Measurements from ENCODE around the gene JMJD6. TPM values are rescaled to one million over a fixed set of nuclear protein-coding genes. Genes with fewer than 3 reads are reported as not detected.

Gene JMJD6
- total RNA-seq, 1 experiment from 2014 or later: 60.0 TPM

GRCh38 chr17:76683921-76684745 lies 42.3 kb downstream of the JMJD6 start:
- no peak overlapping the region for H3K4me3 ChIP-seq (ENCODE audit: low read depth in 2 of 2, low read length in 2 of 2)
- ATAC-seq (no peak), DNase-seq (ENCODE audit: low read depth, low spot score) (no peak)
- CTCF ChIA-PET: interaction anchor here (0.6 to 1.2 kb wide), 3 partner anchors 21 to 187 kb away, joined by 3 to 6 read pairs (median 5); no protein-coding TSS in a partner anchor
- BruUV-seq (replicated peaks): no TSS peak
- no peaks in the 10 kb centered on the region for H3K9me3 ChIP-seq (ENCODE audit: control insufficient read depth, insufficient read depth, low read depth, low read length)
- H3K4me1 ChIP-seq (ENCODE audit: control insufficient read depth, insufficient read depth, low read length): peaks cover 19% of the 10 kb centered on the region
- no peak overlapping the region for H3K27ac ChIP-seq (ENCODE audit: low read length)
- POLR2A ChIA-PET: interaction anchor here (0.5 kb wide), 1 partner anchor 403 kb away, joined by 3 read pairs; no protein-coding TSS in a partner anchor
- in situ Hi-C loops (cut with HindIII; ENCODE audit: low pct_unique_long_range_greater_than_20kb, low sequenced_read_pairs) (no loop called here), intact Hi-C loops (cut with micrococcal nuclease; ENCODE audit: unreplicated experiment) (no loop called here)
- H3K36me3 ChIP-seq (ENCODE audit: control insufficient read depth, insufficient read depth, low read length): no peaks in the 10 kb centered on the region
- TF ChIP-seq CTCF (IDR thresholded peaks at IDR 0.05): no peak
- TF ChIP-seq TCF7L2 (IDR thresholded peaks at IDR 0.05; ENCODE audit: low read depth, low read length): no peak
- no peak for TF ChIP-seq SIN3A (IDR thresholded peaks at IDR 0.05; ENCODE audit: borderline replicate concordance, insufficient read depth, low read depth, low read length)
- TF ChIP-seq REST (IDR thresholded peaks at IDR 0.05; ENCODE audit: insufficient read depth in 1 of 2, low read depth in 2 of 2, low read length in 1 of 2): no peak
- no peak for TF ChIP-seq POLR2AphosphoS5 (IDR thresholded peaks at IDR 0.05; ENCODE audit: low read depth, low read length)
- no peaks in the 10 kb centered on the region for H3K27me3 ChIP-seq (ENCODE audit: control insufficient read depth, insufficient read depth, low read length)

GRCh38 chr17:76683011-76683755 lies 43.2 kb downstream of the JMJD6 start:
- CTCF ChIA-PET: no interaction called here
- no peak for TF ChIP-seq CTCF (IDR thresholded peaks at IDR 0.05)
- TF ChIP-seq REST (IDR thresholded peaks at IDR 0.05; ENCODE audit: insufficient read depth in 1 of 2, low read depth in 2 of 2, low read length in 1 of 2): no peak
- TF ChIP-seq SIN3A (IDR thresholded peaks at IDR 0.05; ENCODE audit: borderline replicate concordance, insufficient read depth, low read depth, low read length): no peak
- no peak for TF ChIP-seq TCF7L2 (IDR thresholded peaks at IDR 0.05; ENCODE audit: low read depth, low read length)
- no peak for TF ChIP-seq POLR2AphosphoS5 (IDR thresholded peaks at IDR 0.05; ENCODE audit: low read depth, low read length)
- H3K27ac ChIP-seq (ENCODE audit: low read length): no peak overlapping the region
- ATAC-seq (no peak), DNase-seq (ENCODE audit: low read depth, low spot score) (no peak)
- no peak overlapping the region for H3K4me3 ChIP-seq (ENCODE audit: low read depth in 2 of 2, low read length in 2 of 2)
- no peaks in the 10 kb centered on the region for H3K27me3 ChIP-seq (ENCODE audit: control insufficient read depth, insufficient read depth, low read length)
- H3K4me1 ChIP-seq (ENCODE audit: control insufficient read depth, insufficient read depth, low read length): peaks cover 16% of the 10 kb centered on the region
- in situ Hi-C loops (cut with HindIII; ENCODE audit: low pct_unique_long_range_greater_than_20kb, low sequenced_read_pairs) (no loop called here), intact Hi-C loops (cut with micrococcal nuclease; ENCODE audit: unreplicated experiment) (no loop called here)
- no TSS peak for BruUV-seq (replicated peaks)
- POLR2A ChIA-PET: no interaction called here
- no peaks in the 10 kb centered on the region for H3K9me3 ChIP-seq (ENCODE audit: control insufficient read depth, insufficient read depth, low read depth, low read length)
- H3K36me3 ChIP-seq (ENCODE audit: control insufficient read depth, insufficient read depth, low read length): no peaks in the 10 kb centered on the region
